HG03066 (cell line): ENCODE measurements around the gene KLHL21.
A peak's percentile ranks its signal among the peaks of the same experiment; 100 is the strongest.
"Not testable (repeated sequence)": the region's sequence is repeated elsewhere in the genome, so short reads cannot be mapped to it uniquely, and the experiment has no call there.

Experiments used
- ATAC-seq: cut with Tn5 transposase; IDR thresholded peaks from one replicate; pipeline ENCODE4 v1.9.1; 2021; ENCODE audit warnings: low read depth; ENCODE audit not compliant: unreplicated experiment

KLHL21 gene

GRCh38 chr1:6602669-6603237 is at the start of gene KLHL21:
TSS of gene KLHL21 (minus strand) at chr1:6602869. CDS start at chr1:6602817, 52 bp downstream.
- peak; percentile 42 for ATAC-seq

DNA sequence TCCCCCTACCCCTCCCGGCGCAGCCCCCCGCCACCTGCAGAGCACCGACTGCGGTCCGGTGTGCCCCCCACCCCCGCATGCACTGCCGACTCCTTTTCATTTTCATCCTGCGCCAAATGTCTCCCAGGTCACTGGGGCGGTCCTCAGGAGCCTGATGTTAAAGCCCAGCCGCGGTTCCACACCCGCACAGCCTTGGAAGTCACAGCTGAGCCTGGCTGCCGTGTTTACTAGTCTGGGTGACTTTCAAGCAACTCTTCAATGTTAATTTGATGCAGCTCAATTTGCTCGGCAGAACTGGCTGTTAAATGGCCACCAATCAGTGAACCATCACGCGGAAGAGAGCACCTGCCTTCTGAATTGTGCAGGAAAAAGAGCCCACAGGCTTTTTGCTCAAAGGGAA is 49.2 kb upstream of the KLHL21 start:
- no peak for ATAC-seq

DNA sequence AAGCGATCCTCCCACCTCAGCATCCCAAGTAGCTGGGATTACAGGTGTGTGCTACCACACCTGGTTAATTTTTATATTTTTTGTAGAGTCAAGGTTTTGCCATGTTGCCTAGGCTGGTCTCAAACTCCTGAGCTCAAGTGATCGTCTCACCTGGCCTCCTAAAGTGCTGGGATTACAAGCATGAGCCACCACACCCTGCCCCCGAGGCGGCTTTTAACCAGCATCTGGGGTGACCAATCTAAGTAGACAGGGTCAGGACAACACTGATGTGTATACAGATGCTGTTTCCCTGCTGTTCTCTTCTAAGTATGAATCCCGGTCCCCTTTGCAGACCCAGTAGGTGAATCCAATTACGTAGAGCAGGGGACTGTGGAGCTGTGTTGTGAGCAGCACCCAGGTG is 45.9 kb upstream of the KLHL21 start:
- ATAC-seq: no peak

DNA sequence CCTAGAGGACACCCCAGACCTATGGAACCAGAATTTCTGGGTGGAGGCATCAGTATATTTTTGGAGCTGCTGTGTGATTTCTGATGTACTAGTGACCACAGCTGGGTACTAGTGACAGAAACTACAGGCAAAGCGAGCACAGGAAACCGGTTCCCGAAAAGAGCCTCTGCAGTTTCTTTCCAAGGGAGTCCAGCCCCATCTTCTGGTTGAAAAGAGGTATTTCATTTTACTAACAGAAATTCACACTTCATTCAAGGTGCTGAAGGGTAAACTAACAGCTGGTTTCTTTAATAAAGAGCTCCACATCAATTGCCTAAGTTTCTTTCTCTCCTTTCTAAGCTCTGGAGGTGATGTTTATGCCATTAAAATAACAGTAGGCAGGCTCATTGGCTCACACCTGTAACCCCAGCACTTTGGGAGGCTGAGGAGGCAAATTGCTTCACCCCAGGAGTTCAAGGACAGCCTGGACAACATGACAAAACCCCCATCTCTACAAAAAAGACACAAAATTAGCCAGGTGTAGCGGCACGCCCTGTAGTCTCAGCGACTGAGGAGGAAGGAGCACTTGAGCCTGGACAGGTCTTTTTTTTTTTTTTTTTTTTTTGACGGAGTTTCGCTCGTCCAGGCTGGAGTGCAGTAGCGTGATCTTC is 44.0 kb upstream of the KLHL21 start:
- ATAC-seq: no peak

GRCh38 chr1:6645018-6645417 is 42.3 kb upstream of the KLHL21 start:
- no peak for ATAC-seq

- ATAC-seq: not testable (repeated sequence)
Measured at GRCh38 chr1:6640867-6641266, 38.2 kb upstream of the KLHL21 start.

DNA sequence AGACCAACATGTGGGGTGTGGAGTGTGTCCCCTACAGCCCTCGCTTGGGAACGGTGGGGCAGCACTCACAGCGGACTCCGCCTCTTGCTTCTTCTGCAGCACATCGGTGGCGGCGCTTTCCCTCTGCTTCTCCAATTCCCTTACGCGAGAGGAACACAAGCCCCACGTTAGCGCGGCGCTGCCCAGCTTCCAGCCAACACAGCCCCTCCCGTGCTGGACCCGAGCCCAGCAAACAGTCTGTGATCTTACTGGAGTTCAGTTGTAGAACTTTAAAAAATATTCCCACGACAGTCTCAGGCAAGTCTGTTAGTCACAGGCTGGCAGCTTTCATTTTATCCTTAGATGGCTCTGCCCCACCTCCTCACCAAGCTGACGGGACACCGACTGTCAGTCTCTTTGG is 35.6 kb upstream of the KLHL21 start:
- no peak for ATAC-seq

DNA sequence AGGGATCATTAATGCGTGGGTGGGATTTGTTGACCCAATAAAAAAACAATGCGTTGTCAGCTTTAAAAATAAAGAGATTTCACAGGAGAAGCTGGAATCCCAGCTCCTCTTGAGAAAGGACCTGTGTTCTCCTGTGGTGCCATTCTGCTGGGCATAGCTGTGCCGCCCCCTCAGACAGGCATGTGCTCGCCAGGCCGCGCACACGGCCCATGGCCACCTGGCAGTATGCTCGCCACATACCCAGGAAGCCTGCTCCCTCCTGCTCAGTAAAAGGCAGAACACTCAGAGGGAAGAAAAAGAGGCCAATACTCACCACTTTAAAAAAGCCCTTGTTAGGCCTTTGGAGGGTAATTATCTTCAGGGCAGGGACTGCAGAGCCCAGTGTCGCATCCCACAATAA is 35.1 kb upstream of the KLHL21 start:
- no peak for ATAC-seq

DNA sequence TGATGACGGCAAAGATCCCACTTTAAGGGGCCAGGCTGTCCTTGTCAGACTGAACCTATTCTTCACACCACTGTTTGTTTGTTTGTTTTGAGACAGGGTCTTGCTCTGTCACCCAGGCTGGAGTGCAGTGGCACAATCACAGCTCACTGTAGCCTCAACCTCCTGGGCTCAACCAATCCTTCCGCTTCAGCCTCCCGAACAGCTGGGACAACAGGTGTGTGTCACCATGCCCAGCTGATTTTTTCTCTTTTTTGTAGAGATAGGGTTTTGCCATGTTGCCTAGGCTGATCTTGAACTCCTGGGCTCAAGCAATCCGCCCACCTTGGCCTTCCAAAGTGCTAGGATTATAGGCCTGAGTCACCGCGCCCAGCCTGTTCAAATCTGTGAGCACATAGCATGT is 34.1 kb upstream of the KLHL21 start:
- not testable (repeated sequence) for ATAC-seq

GRCh38 chr1:6635910-6636760 is 33.5 kb upstream of the KLHL21 start:
- no peak for ATAC-seq

DNA sequence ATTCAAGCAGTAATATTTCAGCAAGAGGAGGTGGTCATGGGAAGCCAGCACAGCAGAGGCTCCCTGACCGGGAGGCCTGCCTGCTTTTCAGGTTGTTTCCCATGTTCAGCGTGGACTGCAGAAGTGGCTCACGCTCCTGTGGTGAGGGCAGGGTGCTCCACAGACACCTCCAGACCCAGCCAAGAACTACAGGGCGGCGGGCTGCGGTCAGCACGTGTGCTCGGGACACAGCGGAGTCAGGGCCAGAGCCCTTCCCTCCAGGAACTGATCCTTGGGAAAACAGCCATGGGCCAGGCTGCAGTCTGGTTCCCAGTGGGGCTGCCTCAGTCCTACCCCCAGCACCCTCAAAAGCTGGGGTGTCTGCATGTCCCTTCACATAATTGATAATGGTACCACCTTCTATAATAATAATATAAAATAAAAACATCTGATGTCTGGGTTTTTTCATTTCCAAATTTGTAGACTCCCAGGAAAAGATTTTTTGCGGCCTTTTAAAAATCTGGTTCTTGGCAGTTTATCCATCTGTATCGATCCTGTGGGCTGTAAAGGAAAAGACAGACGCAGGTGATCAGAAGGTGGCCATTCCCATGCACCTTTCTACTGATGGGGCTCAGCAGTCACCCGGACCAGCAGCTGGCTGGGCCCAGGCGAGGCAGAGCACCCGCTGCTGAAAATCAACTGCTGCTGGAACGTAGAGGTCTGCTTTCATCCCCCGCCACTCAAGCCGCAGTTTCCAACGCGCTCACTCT is 32.7 kb upstream of the KLHL21 start:
- ATAC-seq: no peak

DNA sequence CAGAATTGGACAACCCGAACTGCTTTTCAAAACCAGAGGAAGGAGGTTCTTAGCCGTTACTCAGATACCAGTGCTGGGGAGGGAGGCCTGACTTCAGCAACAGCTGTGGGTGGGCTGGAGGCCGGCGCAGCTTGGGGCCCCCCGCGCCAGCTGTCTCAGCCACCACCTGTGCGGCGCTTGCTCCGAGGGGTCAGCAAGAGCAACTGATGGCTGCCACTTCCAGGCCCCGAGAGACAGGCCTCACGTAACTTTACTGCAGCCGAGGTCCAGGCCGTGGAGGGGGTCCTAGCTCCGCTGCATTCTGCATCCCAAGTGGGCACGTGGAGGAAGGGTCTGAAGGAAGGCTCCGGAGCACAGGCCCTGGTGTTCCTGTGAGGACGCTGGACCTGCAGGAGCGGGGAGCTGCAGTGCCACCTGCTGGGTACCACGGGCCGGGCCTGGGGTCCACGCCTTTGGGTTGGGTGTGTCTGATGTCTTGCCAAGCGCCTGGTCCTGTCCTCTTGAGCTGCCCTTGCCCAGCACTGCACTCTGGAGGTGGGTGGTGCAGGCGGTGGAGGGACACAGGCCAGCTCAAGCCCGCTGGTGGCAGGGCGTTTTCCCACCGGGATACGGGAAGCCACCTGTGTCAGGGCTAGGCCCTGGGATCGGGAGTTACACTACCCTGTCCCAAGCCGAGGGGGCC is 31.8 kb upstream of the KLHL21 start:
- no peak for ATAC-seq

DNA sequence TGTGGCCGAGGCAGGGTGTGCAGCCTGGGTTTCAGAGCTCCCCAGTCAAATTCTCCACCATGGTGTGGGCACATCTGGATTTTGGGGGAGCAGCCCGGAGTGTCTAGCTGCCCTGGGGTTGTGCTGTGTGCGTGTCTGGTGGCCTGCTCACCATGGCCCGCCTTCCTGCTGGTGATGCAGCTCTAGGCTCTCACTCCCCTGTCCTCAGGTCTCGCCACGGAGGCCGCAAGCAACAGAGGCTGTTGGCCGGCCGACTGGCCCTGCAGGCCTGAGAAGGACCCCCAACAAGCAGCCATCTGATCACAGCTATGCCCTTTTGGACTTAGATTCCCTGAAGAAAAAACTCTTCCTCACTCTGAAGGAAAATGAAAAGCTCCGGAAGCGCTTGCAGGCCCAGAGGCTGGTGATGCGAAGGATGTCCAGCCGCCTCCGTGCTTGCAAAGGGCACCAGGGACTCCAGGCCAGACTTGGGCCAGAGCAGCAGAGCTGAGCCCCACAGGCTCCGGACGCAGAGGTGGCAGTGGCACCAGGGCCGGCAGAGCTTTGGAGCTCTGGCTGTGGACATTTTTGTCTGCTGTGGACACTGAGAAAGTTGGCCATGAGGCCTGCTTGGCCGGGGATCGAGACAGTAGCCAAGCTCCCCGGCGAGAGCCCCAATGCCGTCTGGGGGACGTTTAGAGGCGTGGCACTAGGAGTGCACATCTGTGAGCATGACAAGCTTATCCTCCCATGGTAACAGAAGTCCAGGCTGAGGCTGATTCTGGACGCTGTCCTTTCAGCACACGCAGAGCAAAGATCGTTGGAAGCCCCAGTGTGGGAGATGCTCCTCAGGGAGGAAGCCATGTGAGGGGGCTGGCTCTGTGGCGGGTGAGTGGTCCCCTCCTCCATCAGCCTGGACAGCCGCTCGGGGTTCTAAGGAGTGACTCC is 30.2 kb upstream of the KLHL21 start:
- ATAC-seq: no peak

- no peak for ATAC-seq
Measured at GRCh38 chr1:6631058-6631457, 28.4 kb upstream of the KLHL21 start.

DNA sequence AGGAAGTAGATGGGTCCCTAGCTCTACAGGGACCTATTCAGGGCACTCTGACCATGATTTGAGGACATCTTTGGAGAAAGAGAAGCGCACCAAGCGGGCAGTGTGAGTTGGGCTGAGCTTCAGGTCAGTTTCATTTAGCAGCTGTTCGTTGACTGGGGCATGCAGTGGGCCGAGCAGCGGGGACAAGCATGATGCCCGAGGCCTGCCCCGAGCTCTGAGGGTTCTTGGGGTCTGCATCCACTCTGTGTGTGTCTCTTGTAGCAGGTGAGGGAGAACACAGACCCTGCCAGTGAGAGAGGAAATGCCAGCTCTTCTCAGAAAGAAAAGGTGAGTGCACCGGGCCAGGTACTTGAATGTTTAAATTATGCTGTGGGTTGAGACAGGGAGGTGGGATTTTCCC is 27.4 kb upstream of the KLHL21 start:
- no peak for ATAC-seq

- ATAC-seq: no peak
Measured at GRCh38 chr1:6628971-6629479, 26.4 kb upstream of the KLHL21 start.

- ATAC-seq: no peak
Measured at GRCh38 chr1:6627841-6628545, 25.3 kb upstream of the KLHL21 start.

- no peak for ATAC-seq
Measured at GRCh38 chr1:6627031-6627430, 24.4 kb upstream of the KLHL21 start.
